Measurements from ENCODE around the gene NOL12.
"Not testable (repeated sequence)": the region's sequence is repeated elsewhere in the genome, so short reads cannot be mapped to it uniquely, and the experiment has no call there.

Gene NOL12

DNA sequence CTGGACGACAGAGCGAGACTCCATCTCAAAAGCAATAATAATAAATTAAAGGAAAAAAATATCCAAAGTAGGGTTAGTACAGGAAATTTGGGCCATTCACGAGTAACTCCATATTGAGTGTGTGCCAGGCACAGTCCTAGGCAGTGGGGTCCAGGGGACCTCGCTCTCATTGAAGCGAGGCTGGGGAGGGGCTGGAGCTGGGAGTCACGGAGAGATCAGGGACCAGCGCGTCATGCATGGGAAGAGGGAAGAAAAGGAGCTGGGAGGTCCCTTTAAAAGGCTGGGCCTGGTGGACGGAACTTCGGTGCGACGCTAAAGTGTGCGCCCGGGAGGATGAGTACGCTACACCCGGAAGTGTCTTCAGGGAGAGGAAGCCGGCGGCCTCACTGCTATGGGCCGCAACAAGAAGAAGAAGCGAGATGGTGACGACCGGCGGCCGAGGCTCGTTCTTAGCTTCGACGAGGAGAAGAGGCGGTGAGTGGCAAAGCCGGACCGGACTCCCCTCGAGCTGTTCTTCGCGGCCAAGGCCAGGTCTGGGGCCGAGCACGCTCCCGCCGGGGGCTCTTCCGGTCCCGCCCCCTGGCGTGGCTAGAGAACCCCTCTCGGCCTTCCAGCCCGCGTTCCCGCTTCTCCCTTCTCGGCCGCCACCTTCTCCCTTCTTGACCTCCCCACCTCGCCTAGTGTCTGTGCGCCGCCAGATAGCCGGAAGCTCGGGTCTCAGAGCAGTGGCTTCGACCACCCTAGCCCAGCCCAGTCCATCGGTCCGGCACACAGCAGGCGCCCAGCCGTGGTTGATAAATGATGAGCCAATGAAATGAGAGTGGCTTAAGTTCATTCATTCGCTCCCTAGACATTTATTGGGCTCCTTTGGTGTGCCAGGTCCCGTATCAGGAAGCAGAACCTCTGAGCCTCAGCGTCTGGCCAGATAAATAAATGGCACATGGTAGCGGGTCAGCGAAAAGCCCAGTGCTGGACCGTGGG lies at the start of gene NOL12:
TSS of gene NOL12 (plus strand) at position 342 of the 981 bp plus-strand sequence. CDS start at position 392, 50 bp downstream.
- peak; percentile 60 to 74 for DNase-seq (ENCODE audit: low read depth in 2 of 2)

DNA sequence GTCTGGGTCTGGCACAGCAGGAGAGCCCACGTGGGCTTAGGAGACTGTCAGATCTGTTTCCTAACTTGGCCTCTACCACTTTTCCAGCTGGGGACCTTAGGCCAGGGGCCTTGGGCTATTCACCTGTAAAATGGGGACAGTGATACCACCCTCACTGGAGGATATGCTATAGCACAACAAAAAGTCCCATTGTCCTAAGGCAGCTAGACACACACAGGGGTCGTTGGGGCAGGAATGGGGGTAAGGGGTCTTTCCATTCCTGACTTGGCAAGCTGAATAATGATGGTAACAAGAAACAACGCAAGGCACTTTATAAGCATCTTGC lies 49.2 kb upstream of the NOL12 start:
- DNase-seq (ENCODE audit: low read depth in 2 of 2), result no peak

DNA sequence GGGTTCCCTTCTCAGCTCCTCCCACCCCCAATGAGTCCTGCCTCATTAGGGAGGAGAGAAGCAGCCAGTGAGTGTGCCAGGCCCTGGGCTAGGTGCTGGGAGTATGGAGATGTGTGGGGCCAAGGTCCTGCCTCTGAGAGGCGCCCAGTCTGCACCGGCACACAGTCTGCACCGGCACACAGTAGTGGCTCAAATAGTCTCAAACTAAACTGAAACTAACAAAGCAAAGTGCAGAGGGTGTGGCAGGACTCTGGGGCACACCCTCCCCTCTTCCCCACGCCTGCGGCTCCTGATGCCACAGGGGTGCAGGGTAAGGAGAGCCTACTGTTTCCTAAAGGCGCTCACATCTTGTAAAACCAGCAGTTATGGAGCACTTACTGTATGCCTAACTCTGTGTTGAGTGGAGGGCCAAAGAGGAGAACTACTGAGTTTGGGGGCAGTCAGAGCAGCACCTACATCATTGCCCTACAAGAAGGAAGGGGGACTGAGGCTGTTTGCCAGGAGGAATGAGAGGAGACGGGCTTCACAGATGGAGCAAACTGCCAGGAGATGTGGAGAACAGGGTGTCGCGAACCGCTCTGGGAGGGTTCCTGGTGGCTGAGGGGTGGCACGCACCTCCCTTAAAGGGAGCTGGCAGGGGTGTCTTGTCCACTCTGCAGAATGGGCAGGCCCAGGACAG lies 47.6 kb upstream of the NOL12 start:
- DNase-seq (ENCODE audit: low read depth in 2 of 2), result no peak

DNA sequence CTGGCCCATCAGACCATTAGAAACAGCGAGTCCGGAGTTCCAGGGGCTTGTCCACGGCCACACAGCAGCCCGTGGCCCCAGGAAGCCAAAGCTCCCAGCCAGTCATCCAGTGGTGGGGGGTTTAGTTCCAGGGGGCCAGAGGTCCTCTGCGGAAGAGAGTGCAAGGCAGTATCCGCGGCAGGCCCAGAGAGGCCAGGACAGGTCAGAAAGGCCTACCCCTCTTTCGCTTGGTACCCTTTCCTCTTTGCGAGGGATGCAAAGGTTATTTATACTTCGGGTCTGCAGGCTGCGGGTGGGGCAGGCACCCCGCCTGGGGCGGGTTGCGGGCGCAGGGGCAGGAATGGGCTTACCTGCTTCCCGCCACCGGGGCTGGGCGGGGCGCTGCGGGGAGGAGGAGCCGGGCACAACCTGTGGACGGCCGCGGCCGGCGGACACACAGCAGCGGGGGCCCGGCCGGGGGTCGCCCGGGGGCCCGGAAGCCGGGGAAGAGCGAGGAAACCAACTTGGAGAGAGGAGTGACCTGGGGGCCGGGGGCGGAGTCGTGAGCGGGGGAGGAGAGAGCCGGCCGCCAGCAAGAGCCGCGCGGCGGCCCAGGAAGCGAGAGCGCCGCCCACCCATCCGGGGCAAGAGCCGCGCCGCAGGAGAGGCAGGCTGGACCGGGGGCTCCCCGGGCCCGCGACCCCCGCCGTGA lies 46.9 kb upstream of the NOL12 start, which contains the start of gene SH3BP1:
TSS of gene SH3BP1 (plus strand) at position 600 of the 691 bp plus-strand sequence. CDS start 119 bp downstream, outside the sequence.
- no peak for DNase-seq (ENCODE audit: low read depth in 2 of 2)

- no peak for DNase-seq (ENCODE audit: low read depth in 2 of 2)
Measured at GRCh38 chr22:37639771-37640590, 46.2 kb upstream of the NOL12 start.

DNA sequence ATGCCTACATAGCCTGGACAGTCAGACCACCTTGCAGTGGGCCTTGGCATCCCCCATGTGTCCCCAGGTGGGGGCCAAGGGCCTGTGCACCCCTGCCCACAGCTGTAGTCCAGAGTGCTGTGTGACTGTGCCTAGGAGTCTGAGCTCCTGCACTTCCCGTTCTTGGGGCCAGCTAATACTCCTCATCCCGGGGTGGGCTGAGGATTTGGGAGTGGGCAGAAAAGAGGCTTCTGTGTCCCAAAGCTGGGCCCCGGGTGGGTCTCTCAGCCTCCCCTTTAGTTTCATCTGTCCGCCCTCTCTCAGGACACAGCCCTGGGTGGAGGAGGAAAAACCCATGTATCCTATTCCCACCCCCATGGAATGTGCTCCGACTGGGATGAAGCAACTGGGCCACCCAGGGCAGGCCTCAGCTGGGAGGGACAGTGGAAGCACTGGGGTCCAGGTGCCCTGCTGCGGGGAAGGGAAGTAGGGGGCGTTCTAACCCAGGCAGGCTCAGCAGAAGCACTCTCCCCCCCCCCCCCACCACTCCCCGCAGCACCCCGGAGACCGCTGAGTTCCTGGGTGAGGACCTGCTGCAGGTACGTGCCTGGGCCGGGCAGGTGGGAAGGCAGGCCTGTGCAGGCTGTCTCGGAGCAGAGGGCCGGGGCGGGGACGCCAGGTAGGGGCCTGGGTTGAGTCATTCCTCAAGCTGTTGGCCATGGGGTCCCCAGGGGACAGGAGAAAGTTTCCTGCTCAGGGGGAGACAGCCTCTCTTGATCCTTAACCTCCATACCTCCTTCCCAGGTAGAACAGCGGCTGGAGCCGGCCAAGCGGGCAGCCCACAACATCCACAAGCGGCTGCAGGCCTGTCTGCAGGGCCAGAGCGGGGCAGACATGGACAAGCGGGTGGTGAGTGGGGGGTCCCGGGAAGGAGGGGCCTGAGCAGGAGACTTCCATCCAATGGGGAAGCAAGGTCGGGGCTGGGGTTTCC lies 45.3 kb upstream of the NOL12 start:
- DNase-seq (ENCODE audit: low read depth in 2 of 2), result no peak

GRCh38 chr22:37641561-37641949 lies 44.6 kb upstream of the NOL12 start:
- no peak for DNase-seq (ENCODE audit: low read depth in 2 of 2)

DNA sequence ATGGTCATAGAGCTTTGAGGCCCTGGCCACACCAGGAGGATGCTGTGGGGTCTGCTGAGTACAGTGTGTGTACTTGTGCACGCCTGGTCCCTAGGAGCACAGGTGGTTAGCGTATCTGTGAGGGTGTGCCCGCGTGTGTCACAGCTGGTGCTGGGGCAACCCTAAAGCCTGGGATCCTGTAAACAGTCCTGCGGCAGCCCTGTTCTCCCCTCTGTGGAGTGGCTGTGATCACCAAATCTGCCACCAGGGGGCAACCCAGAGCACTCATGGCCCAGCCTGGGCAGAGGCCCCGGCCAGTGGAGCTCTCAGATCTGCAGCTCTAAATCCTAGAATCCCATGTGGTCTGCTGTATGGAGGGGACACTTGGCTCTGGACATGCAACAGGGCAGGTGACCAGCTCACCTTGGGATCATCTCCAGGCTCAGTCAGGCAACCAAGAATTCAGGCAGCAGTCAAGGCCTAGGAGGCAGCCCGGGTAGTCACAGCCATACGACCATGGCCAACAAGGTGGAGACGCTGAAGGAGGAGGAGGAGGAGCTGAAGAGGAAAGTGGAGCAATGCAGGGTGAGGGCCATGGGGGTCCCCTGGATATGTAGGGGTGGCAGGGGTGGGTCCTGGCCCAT lies 42.8 kb upstream of the NOL12 start:
- DNase-seq (ENCODE audit: low read depth in 2 of 2), result peak; percentile 81 to 95

DNA sequence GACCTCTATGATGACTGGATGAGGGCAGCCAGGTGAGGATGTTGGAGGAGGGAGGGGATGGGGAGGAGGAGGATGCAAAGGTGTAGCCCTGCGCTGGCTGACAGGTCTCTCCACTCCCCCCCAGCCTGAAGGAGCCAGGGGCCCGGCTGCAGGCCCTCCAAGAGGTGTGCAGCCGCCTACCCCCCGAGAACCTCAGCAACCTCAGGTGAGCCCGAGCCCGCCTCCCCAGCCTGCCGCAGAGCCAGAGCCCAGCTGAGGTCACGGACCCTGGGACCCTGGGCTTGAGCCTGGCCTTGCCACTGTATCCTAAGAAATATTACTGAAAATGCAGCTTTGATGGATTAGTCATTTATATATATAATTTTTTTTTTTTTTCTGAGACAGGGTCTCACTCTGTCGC lies 38.8 kb upstream of the NOL12 start:
- no peak for DNase-seq (ENCODE audit: low read depth in 2 of 2)

- no peak for DNase-seq (ENCODE audit: low read depth in 2 of 2)
Measured at GRCh38 chr22:37647928-37648327, 38.2 kb upstream of the NOL12 start.

- no peak for DNase-seq (ENCODE audit: low read depth in 2 of 2)
Measured at GRCh38 chr22:37650463-37651136, 35.5 kb upstream of the NOL12 start.

- no peak for DNase-seq (ENCODE audit: low read depth in 2 of 2)
Measured at GRCh38 chr22:37654563-37655251, 31.4 kb upstream of the NOL12 start.

DNA sequence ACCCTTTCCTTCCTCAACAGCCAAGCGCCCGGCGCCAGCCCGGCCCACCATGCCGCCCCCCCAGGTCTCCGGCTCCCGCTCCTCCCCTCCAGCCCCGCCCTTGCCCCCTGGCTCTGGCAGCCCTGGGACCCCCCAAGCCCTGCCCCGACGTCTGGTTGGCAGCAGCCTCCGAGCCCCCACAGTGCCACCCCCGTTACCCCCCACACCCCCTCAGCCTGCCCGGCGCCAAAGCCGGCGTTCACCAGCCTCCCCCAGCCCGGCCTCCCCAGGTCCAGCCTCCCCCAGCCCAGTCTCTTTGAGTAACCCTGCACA lies 30.9 kb upstream of the NOL12 start:
- no peak for DNase-seq (ENCODE audit: low read depth in 2 of 2)

DNA sequence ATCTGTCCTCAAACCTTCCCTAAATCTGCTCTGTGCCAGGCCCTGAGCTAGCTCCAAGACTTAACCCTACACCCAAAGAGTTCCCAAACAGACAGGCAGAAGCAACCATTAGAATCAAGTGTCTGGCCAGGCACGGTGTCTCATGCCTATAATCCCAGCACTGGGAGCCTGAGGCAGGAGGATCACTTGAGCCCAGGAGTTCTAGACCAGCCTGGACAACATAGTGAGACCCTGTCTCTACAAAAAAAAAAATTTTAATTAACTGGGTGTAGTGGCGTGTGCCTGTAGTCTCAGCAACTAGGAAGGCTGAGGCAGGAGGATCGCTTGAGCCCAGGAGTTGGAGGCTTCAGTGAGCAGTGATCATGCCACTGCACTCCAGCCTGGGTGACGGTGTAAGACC lies 29.6 kb upstream of the NOL12 start:
- not testable (repeated sequence) for DNase-seq (ENCODE audit: low read depth in 2 of 2)

DNA sequence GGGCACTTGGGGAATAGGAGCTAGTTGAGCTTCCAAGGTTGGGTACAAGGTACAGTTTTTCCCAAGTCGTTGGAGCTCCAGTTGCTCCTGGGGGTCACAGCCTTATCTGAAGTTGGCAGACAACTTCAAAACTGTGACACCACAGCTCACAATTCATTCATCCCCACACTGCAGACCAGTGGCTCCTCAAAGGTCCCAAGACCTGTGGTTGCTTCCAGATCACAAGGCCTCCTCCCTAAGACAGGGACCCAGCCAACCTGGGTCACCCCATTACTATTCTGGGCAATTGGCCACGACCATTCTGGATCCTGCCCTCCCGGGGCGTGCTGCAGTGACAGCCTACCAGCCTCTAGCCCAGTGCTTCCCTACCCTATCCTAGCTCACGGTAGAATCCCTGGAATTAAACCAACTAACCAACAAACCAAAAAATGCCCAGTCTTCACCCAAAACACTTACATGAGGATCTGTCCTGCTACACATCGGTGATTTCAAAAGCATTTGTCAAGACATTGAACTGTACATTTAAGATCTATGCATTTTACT lies 28.5 kb upstream of the NOL12 start:
- no peak for DNase-seq (ENCODE audit: low read depth in 2 of 2)

- peak; percentile 98 for DNase-seq (ENCODE audit: low read depth in 2 of 2)
Measured at GRCh38 chr22:37658133-37659065, 27.7 kb upstream of the NOL12 start, which contains the start of gene PDXP. TSS of gene PDXP (plus strand) at chr22:37658723. CDS start at chr22:37658783, 60 bp downstream.
